ENCODE data around the gene DUXB. TPM values are rescaled to one million over a fixed set of nuclear protein-coding genes. Genes with fewer than 3 reads are reported as not detected.
A peak's percentile ranks its signal among the peaks of the same experiment; 100 is the strongest.

DUXB gene
- total and polyA plus RNA-seq, 2 of the 13 experiments (the other 11 are each of a cell fraction or from before 2014, with no cell fraction given): not detected

DNA sequence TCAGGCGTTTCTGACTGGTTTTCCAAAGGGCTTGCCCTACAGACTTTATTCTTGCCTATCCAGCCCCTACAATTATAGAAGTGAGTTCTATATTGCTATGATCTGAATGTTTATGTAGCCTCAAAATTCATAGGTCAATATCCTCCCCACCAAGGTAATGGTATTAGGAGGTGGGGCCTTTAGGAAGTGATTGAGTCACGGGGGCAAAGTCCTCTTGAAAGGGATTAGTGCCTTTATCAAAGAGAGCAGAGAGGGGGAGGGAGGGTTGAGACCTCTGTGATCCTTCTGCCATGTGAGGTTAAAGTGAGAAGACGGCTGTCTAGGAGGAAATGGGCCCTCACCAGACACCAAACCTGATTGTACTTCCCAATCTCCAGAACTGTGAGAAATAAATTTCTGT lies 26.0 kb upstream of the DUXB start (continued):
- TF ChIP-seq, protein P1, sequence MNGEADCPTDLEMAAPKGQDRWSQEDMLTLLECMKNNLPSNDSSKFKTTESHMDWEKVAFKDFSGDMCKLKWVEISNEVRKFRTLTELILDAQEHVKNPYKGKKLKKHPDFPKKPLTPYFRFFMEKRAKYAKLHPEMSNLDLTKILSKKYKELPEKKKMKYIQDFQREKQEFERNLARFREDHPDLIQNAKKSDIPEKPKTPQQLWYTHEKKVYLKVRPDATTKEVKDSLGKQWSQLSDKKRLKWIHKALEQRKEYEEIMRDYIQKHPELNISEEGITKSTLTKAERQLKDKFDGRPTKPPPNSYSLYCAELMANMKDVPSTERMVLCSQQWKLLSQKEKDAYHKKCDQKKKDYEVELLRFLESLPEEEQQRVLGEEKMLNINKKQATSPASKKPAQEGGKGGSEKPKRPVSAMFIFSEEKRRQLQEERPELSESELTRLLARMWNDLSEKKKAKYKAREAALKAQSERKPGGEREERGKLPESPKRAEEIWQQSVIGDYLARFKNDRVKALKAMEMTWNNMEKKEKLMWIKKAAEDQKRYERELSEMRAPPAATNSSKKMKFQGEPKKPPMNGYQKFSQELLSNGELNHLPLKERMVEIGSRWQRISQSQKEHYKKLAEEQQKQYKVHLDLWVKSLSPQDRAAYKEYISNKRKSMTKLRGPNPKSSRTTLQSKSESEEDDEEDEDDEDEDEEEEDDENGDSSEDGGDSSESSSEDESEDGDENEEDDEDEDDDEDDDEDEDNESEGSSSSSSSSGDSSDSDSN (CRISPR knock-in tag; IDR thresholded peaks at IDR 0.05): no peak
- TF ChIP-seq E2F5 (CRISPR knock-in tag; conservative IDR thresholded peaks at IDR 0.05): no peak
- no peak for TF ChIP-seq ATM (IDR thresholded peaks at IDR 0.05; ENCODE audit: borderline replicate concordance)
- TF ChIP-seq ZBTB40 (IDR thresholded peaks at IDR 0.05): no peak
- TF ChIP-seq ZBTB40 (CRISPR knock-in tag; IDR thresholded peaks at IDR 0.05): no peak
- no peak for TF ChIP-seq PBX3 (CRISPR knock-in tag; IDR thresholded peaks at IDR 0.05; ENCODE audit: borderline replicate concordance)
- TF ChIP-seq, protein P2, sequence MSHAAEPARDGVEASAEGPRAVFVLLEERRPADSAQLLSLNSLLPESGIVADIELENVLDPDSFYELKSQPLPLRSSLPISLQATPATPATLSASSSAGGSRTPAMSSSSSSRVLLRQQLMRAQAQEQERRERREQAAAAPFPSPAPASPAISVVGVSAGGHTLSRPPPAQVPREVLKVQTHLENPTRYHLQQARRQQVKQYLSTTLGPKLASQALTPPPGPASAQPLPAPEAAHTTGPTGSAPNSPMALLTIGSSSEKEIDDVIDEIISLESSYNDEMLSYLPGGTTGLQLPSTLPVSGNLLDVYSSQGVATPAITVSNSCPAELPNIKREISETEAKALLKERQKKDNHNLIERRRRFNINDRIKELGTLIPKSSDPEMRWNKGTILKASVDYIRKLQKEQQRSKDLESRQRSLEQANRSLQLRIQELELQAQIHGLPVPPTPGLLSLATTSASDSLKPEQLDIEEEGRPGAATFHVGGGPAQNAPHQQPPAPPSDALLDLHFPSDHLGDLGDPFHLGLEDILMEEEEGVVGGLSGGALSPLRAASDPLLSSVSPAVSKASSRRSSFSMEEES (CRISPR knock-in tag; IDR thresholded peaks at IDR 0.05): no peak
- TF ChIP-seq ZNF138 (CRISPR knock-in tag; IDR thresholded peaks at IDR 0.05; ENCODE audit: low read depth): no peak
- TF ChIP-seq, protein P3, sequence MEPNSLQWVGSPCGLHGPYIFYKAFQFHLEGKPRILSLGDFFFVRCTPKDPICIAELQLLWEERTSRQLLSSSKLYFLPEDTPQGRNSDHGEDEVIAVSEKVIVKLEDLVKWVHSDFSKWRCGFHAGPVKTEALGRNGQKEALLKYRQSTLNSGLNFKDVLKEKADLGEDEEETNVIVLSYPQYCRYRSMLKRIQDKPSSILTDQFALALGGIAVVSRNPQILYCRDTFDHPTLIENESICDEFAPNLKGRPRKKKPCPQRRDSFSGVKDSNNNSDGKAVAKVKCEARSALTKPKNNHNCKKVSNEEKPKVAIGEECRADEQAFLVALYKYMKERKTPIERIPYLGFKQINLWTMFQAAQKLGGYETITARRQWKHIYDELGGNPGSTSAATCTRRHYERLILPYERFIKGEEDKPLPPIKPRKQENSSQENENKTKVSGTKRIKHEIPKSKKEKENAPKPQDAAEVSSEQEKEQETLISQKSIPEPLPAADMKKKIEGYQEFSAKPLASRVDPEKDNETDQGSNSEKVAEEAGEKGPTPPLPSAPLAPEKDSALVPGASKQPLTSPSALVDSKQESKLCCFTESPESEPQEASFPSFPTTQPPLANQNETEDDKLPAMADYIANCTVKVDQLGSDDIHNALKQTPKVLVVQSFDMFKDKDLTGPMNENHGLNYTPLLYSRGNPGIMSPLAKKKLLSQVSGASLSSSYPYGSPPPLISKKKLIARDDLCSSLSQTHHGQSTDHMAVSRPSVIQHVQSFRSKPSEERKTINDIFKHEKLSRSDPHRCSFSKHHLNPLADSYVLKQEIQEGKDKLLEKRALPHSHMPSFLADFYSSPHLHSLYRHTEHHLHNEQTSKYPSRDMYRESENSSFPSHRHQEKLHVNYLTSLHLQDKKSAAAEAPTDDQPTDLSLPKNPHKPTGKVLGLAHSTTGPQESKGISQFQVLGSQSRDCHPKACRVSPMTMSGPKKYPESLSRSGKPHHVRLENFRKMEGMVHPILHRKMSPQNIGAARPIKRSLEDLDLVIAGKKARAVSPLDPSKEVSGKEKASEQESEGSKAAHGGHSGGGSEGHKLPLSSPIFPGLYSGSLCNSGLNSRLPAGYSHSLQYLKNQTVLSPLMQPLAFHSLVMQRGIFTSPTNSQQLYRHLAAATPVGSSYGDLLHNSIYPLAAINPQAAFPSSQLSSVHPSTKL (CRISPR knock-in tag; IDR thresholded peaks at IDR 0.05): peak; percentile 78
- TF ChIP-seq GATA4 (IDR thresholded peaks at IDR 0.05; ENCODE audit: borderline replicate concordance, low read depth): no peak
